ENCODE data around the gene HSD11B1L.
"Not testable (repeated sequence)": the region's sequence is repeated elsewhere in the genome, so short reads cannot be mapped to it uniquely, and the experiment has no call there.

DNA sequence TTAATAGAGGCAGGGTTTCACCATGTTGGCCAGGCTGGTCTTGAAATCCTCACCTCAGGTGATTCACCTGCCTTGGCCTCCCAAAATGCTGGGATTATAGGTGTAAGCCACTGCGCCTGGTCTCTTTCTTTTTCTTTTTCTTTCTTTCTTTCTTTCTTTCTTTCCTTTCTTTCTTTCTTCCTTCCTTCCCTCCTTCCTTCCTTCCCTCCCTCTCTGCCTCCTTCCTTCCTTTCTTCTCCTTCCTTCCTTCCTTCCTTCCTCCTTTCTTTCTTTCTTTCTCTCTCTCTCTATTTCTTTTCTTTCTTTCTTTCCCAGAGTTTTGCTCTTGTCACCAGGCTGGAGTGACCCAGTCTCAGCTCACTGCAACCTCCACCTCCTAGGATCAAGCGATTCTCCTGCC lies 52.3 kb downstream of the HSD11B1L start:
- TF ChIP-seq, protein P1, sequence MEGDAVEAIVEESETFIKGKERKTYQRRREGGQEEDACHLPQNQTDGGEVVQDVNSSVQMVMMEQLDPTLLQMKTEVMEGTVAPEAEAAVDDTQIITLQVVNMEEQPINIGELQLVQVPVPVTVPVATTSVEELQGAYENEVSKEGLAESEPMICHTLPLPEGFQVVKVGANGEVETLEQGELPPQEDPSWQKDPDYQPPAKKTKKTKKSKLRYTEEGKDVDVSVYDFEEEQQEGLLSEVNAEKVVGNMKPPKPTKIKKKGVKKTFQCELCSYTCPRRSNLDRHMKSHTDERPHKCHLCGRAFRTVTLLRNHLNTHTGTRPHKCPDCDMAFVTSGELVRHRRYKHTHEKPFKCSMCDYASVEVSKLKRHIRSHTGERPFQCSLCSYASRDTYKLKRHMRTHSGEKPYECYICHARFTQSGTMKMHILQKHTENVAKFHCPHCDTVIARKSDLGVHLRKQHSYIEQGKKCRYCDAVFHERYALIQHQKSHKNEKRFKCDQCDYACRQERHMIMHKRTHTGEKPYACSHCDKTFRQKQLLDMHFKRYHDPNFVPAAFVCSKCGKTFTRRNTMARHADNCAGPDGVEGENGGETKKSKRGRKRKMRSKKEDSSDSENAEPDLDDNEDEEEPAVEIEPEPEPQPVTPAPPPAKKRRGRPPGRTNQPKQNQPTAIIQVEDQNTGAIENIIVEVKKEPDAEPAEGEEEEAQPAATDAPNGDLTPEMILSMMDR (IDR thresholded peaks at IDR 0.05) = not testable (repeated sequence)
- not testable (repeated sequence) for TF ChIP-seq POLR2A (IDR thresholded peaks at IDR 0.05)

All from body of pancreas (tissue), 4 donors.